Activated CD8-positive, alpha-beta memory T cell treated with anti-CD3 and anti-CD28 coated beads, Interleukin-2, amount 50 U/mL, for 4 hours (primary cell): ENCODE data around the gene GALNT18.

Source experiments
- DNase-seq: peaks from one replicate; pipeline ENCODE4 v3.0.0-alpha.2; 2020

The GALNT18 gene

GRCh38 chr11:11486423-11486822 lies 135.4 kb downstream of the GALNT18 start:
- DNase-seq, result no peak

- DNase-seq, result no peak
These were observed 135.8 kb downstream of the GALNT18 start for GRCh38 chr11:11486002-11486401.

- no peak for DNase-seq
These were observed 138.2 kb downstream of the GALNT18 start for GRCh38 chr11:11483627-11484026.

- no peak for DNase-seq
These were observed 139.1 kb downstream of the GALNT18 start for GRCh38 chr11:11482730-11483129.

GRCh38 chr11:11481371-11481770 lies 140.4 kb downstream of the GALNT18 start:
- no peak for DNase-seq

- no peak for DNase-seq
These were observed 140.8 kb downstream of the GALNT18 start for GRCh38 chr11:11480971-11481370.

GRCh38 chr11:11478687-11479086 lies 143.1 kb downstream of the GALNT18 start:
- no peak for DNase-seq

GRCh38 chr11:11477695-11478420 lies 143.9 kb downstream of the GALNT18 start:
- no peak for DNase-seq

- no peak for DNase-seq
These were observed 144.7 kb downstream of the GALNT18 start for GRCh38 chr11:11476971-11477645.

GRCh38 chr11:11476499-11476898 lies 145.3 kb downstream of the GALNT18 start:
- DNase-seq, result no peak

GRCh38 chr11:11472106-11472505 lies 149.7 kb downstream of the GALNT18 start:
- DNase-seq, result no peak

GRCh38 chr11:11471201-11471600 lies 150.6 kb downstream of the GALNT18 start:
- DNase-seq, result no peak

GRCh38 chr11:11468954-11469353 lies 152.9 kb downstream of the GALNT18 start:
- no peak for DNase-seq

- DNase-seq, result no peak
These were observed 154.5 kb downstream of the GALNT18 start for GRCh38 chr11:11467312-11467711.

- DNase-seq, result no peak
These were observed 157.2 kb downstream of the GALNT18 start for GRCh38 chr11:11464555-11464954.

- no peak for DNase-seq
These were observed 158.4 kb downstream of the GALNT18 start for GRCh38 chr11:11463405-11463804.

- DNase-seq, result no peak
These were observed 160.3 kb downstream of the GALNT18 start for GRCh38 chr11:11461473-11461872.

- DNase-seq, result no peak
These were observed 162.2 kb downstream of the GALNT18 start for GRCh38 chr11:11459578-11459977.

GRCh38 chr11:11458485-11458884 lies 163.3 kb downstream of the GALNT18 start:
- no peak for DNase-seq

GRCh38 chr11:11458001-11458400 lies 163.8 kb downstream of the GALNT18 start:
- DNase-seq, result no peak

GRCh38 chr11:11456866-11457265 lies 164.9 kb downstream of the GALNT18 start:
- DNase-seq, result no peak

- no peak for DNase-seq
These were observed 167.1 kb downstream of the GALNT18 start for GRCh38 chr11:11454671-11455223.

- no peak for DNase-seq
These were observed 170.3 kb downstream of the GALNT18 start for GRCh38 chr11:11451501-11452005.

- no peak for DNase-seq
These were observed 171.0 kb downstream of the GALNT18 start for GRCh38 chr11:11450744-11451362.
